SK-N-SH (cell line): ENCODE results near the gene DYNLRB1. TPM values are rescaled to one million over a fixed set of nuclear protein-coding genes. Genes with fewer than 3 reads are reported as not detected.

Experiments
- CTCF ChIA-PET: fragments of 300-600, 350-600 bp; formaldehyde crosslinking; extraction: SDS; loops from one replicate; lab custom pipeline; 2021; lab: Yijun Ruan, JAX
- POLR2A ChIA-PET: fragments of 350-600 bp; sonication (Branson Sonifier 250); formaldehyde crosslinking; extraction: SDS; loops from one replicate; lab custom pipeline; 2020; ENCODE audit warnings: antibody characterized with exemption, inconsistent platforms; lab: Yijun Ruan, JAX
- DNase-seq: peaks from one replicate; pipeline ENCODE4 v3.0.0; 2012
- H2AFZ ChIP-seq: fragments of 200-600 bp; sonication (generic); 2 replicates; pipeline ENCODE4 v1.8.1; 2016; ENCODE audit warnings: antibody characterized with exemption, mild to moderate bottlenecking, low read depth
- H3F3A ChIP-seq: fragments of 200-600 bp; sonication (generic); replicated peaks from 2 replicates; pipeline ENCODE3; 2016; ENCODE audit warnings: antibody characterized with exemption, mild to moderate bottlenecking; ENCODE audit not compliant: insufficient read depth
- H3K27ac ChIP-seq, 2 experiments: fragments of 200-500 bp in 1 of 2; fragments of 200-600 bp in 1 of 2; sonication (Bioruptor generic) in 1 of 2; sonication (generic), shearing (Covaris generic) in 1 of 2; 2 replicates each; pipeline versions ENCODE4 v1.5.1 to v1.6.1; 2014 to 2016; ENCODE audit warnings: low read depth in 2 of 2, inconsistent platforms in 1 of 2, low read length in 1 of 2, mild to moderate bottlenecking in 1 of 2, mixed read lengths in 1 of 2
- H3K27me3 ChIP-seq: fragments of 200-600 bp; sonication (generic), shearing (Covaris generic); 2 replicates; pipeline ENCODE4 v1.6.1; 2016; ENCODE audit warnings: mixed run types; ENCODE audit not compliant: insufficient read depth
- H3K36me3 ChIP-seq, 2 experiments: fragments of 200-500 bp in 1 of 2; fragments of 200-600 bp in 1 of 2; sonication (Bioruptor generic) in 1 of 2; sonication (generic) in 1 of 2; replicated peaks in 1 of 2; 2 replicates each; pipeline versions ENCODE3 to v1.5.1; 2014 to 2016; ENCODE audit warnings: low read length in 1 of 2, mild to moderate bottlenecking in 1 of 2; ENCODE audit not compliant: insufficient read depth in 2 of 2, control insufficient read depth in 1 of 2
- H3K4me1 ChIP-seq, 2 experiments: fragments of 200-500 bp in 1 of 2; fragments of 200-600 bp in 1 of 2; sonication (Bioruptor generic) in 1 of 2; sonication (generic), shearing (Covaris generic) in 1 of 2; 2 replicates each; pipeline versions ENCODE4 v1.5.1 to v1.6.1; 2014 to 2016; ENCODE audit warnings: low read depth in 1 of 2, low read length in 1 of 2, mixed run types in 1 of 2; ENCODE audit not compliant: insufficient read depth in 2 of 2, control insufficient read depth in 1 of 2
- H3K4me2 ChIP-seq: fragments of 200-600 bp; sonication (generic), shearing (Covaris generic); 2 replicates; pipeline ENCODE4 v1.6.1; 2017; ENCODE audit warnings: mixed run types
- H3K4me3 ChIP-seq, 2 experiments: fragments of 200-500 bp in 1 of 2; fragments of 200-600 bp in 1 of 2; sonication (Bioruptor generic) in 1 of 2; sonication (generic), shearing (Covaris generic) in 1 of 2; 2 replicates each; pipeline versions ENCODE4 v1.5.1 to v1.8.1; 2014 to 2016; ENCODE audit warnings: low read depth in 2 of 2, inconsistent platforms in 1 of 2, low read length in 1 of 2, mild to moderate bottlenecking in 1 of 2, mixed read lengths in 1 of 2, moderate library complexity in 1 of 2
- H3K79me2 ChIP-seq: fragments of 200-600 bp; sonication (generic); 2 replicates; pipeline ENCODE4 v1.8.1; 2017; ENCODE audit warnings: mild to moderate bottlenecking; ENCODE audit not compliant: insufficient read depth
- H3K9ac ChIP-seq: fragments of 200-600 bp; sonication (generic); 2 replicates; pipeline ENCODE4 v1.6.1; 2017; ENCODE audit warnings: mixed run types
- H3K9me2 ChIP-seq: fragments of 200-600 bp; sonication (generic); 2 replicates; pipeline ENCODE4 v1.6.1; 2017; ENCODE audit warnings: mixed run types
- H3K9me3 ChIP-seq: fragments of 200-600 bp; sonication (generic); 2 replicates; pipeline ENCODE4 v1.6.1; 2017; ENCODE audit warnings: mixed run types, mild to moderate bottlenecking, moderate library complexity
- H4K20me1 ChIP-seq: fragments of 200-600 bp; sonication (generic); 2 replicates; pipeline ENCODE4 v1.6.1; 2017; ENCODE audit warnings: mild to moderate bottlenecking, mixed run types; ENCODE audit not compliant: insufficient read depth
- CHD2 ChIP-seq: fragments of 150-350 bp; IDR thresholded peaks from 2 replicates; pipeline ENCODE4 v1.6.1; 2018; ENCODE audit warnings: low read length; ENCODE audit not compliant: partially characterized antibody
- ELF1 ChIP-seq: IDR thresholded peaks from 2 replicates; pipeline ENCODE4 v1.4.0; 2012
- EP300 ChIP-seq, 2 experiments: IDR thresholded peaks; 2 replicates each; pipeline versions ENCODE4 v1.4.0 to v1.6.1; 2012; ENCODE audit warnings: borderline replicate concordance in 1 of 2, low read depth in 1 of 2, low read length in 1 of 2
- EZH2phosphoT487 ChIP-seq: fragments of 200-600 bp; sonication (generic); IDR thresholded peaks from 2 replicates; pipeline ENCODE4 v1.6.1; 2017; ENCODE audit warnings: low read depth, mixed run types, mild to moderate bottlenecking, antibody characterized with exemption, moderate library complexity, borderline replicate concordance
- FOXJ3 ChIP-seq: sonication (generic); formaldehyde crosslinking; IDR thresholded peaks from 2 replicates; pipeline ENCODE4 v1.5.1; 2020; ENCODE audit warnings: mild to moderate bottlenecking, missing genetic modification reagents
- FOXM1 ChIP-seq: IDR thresholded peaks from 2 replicates; pipeline ENCODE4 v1.4.0; 2012; ENCODE audit warnings: low read depth, mild to moderate bottlenecking
- GABPA ChIP-seq: IDR thresholded peaks from 2 replicates; pipeline ENCODE4 v1.4.0; 2012; ENCODE audit warnings: low read depth, mild to moderate bottlenecking
- GATA2 ChIP-seq: sonication (generic); formaldehyde crosslinking; IDR thresholded peaks from 2 replicates; pipeline ENCODE4 v1.5.0; 2020; ENCODE audit warnings: mild to moderate bottlenecking, missing genetic modification reagents
- JUND ChIP-seq: IDR thresholded peaks from 2 replicates; pipeline ENCODE4 v1.4.0; 2012
- POLR2AphosphoS5 ChIP-seq: IDR thresholded peaks from 2 replicates; pipeline ENCODE4 v1.6.1; 2012; ENCODE audit warnings: low read depth, low read length
- RCOR1 ChIP-seq: fragments of 150-350 bp; IDR thresholded peaks from 2 replicates; pipeline ENCODE4 v1.6.1; 2017; ENCODE audit warnings: antibody characterized with exemption, low read length
- RXRA ChIP-seq: IDR thresholded peaks from 2 replicates; pipeline ENCODE4 v1.4.0; 2012; ENCODE audit warnings: low read depth, mild to moderate bottlenecking, borderline replicate concordance
- SIN3A ChIP-seq: IDR thresholded peaks from 2 replicates; pipeline ENCODE4 v1.6.1; 2012; ENCODE audit warnings: low read depth, mild to moderate bottlenecking, low read length, moderate library complexity, borderline replicate concordance
- SMC3 ChIP-seq: IDR thresholded peaks from 2 replicates; pipeline ENCODE4 v1.6.1; 2012; ENCODE audit warnings: low read depth, low read length, improper control_type of control experiment
- YY1 ChIP-seq: IDR thresholded peaks from 2 replicates; pipeline ENCODE4 v1.4.0; 2012; ENCODE audit warnings: low read depth, mild to moderate bottlenecking
- WGBS: methylation state at CpG from one replicate; pipeline ENCODE4 v1.1.6; 2017; ENCODE audit warnings: low lambda C conversion rate; 5-methylcytosine and 5-hydroxymethylcytosine counted together
- polyA plus RNA-seq, 3 experiments: library from polyadenylated mRNA; depleted of rRNA; stranded (reverse); fragments of >200 nt; gene quantifications; 2 replicates each; pipeline ENCODE4 v1.2.3, GENCODE V29; 2012
- TF ChIP-seq, protein P1 (sequence below): IDR thresholded peaks from 2 replicates; pipeline ENCODE4 v1.6.1; 2012; ENCODE audit warnings: mild to moderate bottlenecking, low read depth, low read length, moderate library complexity
- TF ChIP-seq, protein P2 (sequence below): fragments of 150-350 bp; IDR thresholded peaks from 2 replicates; pipeline ENCODE4 v1.6.1; 2017; ENCODE audit warnings: antibody characterized with exemption, low read length, low read depth, borderline replicate concordance
- TF ChIP-seq, protein P3 (sequence below): fragments of 150-350 bp; IDR thresholded peaks from 2 replicates; pipeline ENCODE4 v1.6.1; 2016; ENCODE audit warnings: mild to moderate bottlenecking, low read depth, low read length
- TF ChIP-seq, protein P4 (sequence below): IDR thresholded peaks from 2 replicates; pipeline ENCODE4 v1.4.0; 2012; ENCODE audit warnings: low read depth, borderline replicate concordance
- TF ChIP-seq, protein P5 (sequence below): IDR thresholded peaks from 2 replicates; pipeline ENCODE4; 2012

The DYNLRB1 gene
- polyA plus RNA-seq, 1 of the 3 experiments (the other 2 are of a cell fraction): 402 TPM

DNA sequence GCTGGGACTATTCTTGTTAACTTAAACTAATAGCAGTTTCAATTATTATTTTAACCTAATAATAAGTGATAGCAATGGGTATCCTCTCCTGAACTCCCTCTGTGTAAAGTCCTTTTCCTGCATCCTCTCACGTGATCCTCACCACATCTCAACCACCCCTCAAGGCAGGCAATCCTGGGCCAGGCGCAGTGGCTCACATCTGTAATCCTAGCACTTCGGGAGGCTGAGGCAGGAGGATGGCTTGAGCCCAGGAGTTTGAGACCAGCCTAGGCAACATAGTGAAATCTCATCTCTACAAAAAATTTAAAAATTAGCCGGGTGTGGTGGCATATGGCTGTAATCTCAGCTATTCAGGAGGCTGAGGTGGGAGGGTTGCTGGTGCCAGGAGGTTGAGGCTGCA, 66.0 kb downstream of the DYNLRB1 start:
- no peaks in the 10 kb centered on the region for H3F3A ChIP-seq
- 0 out of 2 replicates have a peak overlapping the region, but pooled peaks have one; percentile 1 for H3K9ac ChIP-seq
- H3K4me3 ChIP-seq: no peak overlapping the region
- ChIA-PET POLR2A (interaction anchor here (1.0 kb wide), 1 partner anchor 24 kb away, joined by 5 read pairs; the partner anchor contains the start of gene MAP1LC3A), CTCF (interaction anchor here (0.9 to 1.2 kb wide), 2 partner anchors 123 to 326 kb away, joined by 3 read pairs; no protein-coding TSS in a partner anchor)
- no peaks in the 10 kb centered on the region for H4K20me1 ChIP-seq
- 0 out of 2 replicates have a peak overlapping the region, but pooled peaks have one; percentile 63 for H2AFZ ChIP-seq
- H3K9me3 ChIP-seq: no peaks in the 10 kb centered on the region
- H3K9me2 ChIP-seq: no peaks in the 10 kb centered on the region
- no peaks in the 10 kb centered on the region for H3K27me3 ChIP-seq
- peak overlapping the region in 1 of 2 experiments; percentile 32; a peak in 2 of 4 replicates for H3K27ac ChIP-seq
- DNase-seq: no peak
- H3K4me2 ChIP-seq: no peak overlapping the region
- no peaks in the 10 kb centered on the region for H3K79me2 ChIP-seq
- H3K4me1 ChIP-seq: peaks cover 0 to 15% of the 10 kb centered on the region in 2 experiments; a peak in 3 of 4 replicates
- no peak for TF ChIP-seq EP300 (IDR thresholded peaks at IDR 0.05; ENCODE audit: borderline replicate concordance in 1 of 2, low read depth in 1 of 2, low read length in 1 of 2)
- TF ChIP-seq, protein P1, sequence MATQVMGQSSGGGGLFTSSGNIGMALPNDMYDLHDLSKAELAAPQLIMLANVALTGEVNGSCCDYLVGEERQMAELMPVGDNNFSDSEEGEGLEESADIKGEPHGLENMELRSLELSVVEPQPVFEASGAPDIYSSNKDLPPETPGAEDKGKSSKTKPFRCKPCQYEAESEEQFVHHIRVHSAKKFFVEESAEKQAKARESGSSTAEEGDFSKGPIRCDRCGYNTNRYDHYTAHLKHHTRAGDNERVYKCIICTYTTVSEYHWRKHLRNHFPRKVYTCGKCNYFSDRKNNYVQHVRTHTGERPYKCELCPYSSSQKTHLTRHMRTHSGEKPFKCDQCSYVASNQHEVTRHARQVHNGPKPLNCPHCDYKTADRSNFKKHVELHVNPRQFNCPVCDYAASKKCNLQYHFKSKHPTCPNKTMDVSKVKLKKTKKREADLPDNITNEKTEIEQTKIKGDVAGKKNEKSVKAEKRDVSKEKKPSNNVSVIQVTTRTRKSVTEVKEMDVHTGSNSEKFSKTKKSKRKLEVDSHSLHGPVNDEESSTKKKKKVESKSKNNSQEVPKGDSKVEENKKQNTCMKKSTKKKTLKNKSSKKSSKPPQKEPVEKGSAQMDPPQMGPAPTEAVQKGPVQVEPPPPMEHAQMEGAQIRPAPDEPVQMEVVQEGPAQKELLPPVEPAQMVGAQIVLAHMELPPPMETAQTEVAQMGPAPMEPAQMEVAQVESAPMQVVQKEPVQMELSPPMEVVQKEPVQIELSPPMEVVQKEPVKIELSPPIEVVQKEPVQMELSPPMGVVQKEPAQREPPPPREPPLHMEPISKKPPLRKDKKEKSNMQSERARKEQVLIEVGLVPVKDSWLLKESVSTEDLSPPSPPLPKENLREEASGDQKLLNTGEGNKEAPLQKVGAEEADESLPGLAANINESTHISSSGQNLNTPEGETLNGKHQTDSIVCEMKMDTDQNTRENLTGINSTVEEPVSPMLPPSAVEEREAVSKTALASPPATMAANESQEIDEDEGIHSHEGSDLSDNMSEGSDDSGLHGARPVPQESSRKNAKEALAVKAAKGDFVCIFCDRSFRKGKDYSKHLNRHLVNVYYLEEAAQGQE: no peak
- no peak for TF ChIP-seq GABPA
- TF ChIP-seq FOXJ3 (CRISPR knock-in tag): no peak
- no peak for TF ChIP-seq SIN3A
- TF ChIP-seq, protein P2, sequence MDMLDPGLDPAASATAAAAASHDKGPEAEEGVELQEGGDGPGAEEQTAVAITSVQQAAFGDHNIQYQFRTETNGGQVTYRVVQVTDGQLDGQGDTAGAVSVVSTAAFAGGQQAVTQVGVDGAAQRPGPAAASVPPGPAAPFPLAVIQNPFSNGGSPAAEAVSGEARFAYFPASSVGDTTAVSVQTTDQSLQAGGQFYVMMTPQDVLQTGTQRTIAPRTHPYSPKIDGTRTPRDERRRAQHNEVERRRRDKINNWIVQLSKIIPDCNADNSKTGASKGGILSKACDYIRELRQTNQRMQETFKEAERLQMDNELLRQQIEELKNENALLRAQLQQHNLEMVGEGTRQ: no peak
- TF ChIP-seq, protein P3, sequence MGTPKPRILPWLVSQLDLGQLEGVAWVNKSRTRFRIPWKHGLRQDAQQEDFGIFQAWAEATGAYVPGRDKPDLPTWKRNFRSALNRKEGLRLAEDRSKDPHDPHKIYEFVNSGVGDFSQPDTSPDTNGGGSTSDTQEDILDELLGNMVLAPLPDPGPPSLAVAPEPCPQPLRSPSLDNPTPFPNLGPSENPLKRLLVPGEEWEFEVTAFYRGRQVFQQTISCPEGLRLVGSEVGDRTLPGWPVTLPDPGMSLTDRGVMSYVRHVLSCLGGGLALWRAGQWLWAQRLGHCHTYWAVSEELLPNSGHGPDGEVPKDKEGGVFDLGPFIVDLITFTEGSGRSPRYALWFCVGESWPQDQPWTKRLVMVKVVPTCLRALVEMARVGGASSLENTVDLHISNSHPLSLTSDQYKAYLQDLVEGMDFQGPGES: no peak
- no peak for TF ChIP-seq ELF1
- no peak for TF ChIP-seq GATA2
- TF ChIP-seq YY1: no peak
- no peak for TF ChIP-seq RCOR1
- no peak for TF ChIP-seq POLR2AphosphoS5
- TF ChIP-seq CHD2: no peak
- TF ChIP-seq FOXM1: no peak
- TF ChIP-seq EZH2phosphoT487: no peak
- TF ChIP-seq RXRA: no peak
- TF ChIP-seq, protein P4, sequence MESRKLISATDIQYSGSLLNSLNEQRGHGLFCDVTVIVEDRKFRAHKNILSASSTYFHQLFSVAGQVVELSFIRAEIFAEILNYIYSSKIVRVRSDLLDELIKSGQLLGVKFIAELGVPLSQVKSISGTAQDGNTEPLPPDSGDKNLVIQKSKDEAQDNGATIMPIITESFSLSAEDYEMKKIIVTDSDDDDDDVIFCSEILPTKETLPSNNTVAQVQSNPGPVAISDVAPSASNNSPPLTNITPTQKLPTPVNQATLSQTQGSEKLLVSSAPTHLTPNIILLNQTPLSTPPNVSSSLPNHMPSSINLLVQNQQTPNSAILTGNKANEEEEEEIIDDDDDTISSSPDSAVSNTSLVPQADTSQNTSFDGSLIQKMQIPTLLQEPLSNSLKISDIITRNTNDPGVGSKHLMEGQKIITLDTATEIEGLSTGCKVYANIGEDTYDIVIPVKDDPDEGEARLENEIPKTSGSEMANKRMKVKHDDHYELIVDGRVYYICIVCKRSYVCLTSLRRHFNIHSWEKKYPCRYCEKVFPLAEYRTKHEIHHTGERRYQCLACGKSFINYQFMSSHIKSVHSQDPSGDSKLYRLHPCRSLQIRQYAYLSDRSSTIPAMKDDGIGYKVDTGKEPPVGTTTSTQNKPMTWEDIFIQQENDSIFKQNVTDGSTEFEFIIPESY: no peak
- TF ChIP-seq, protein P5, sequence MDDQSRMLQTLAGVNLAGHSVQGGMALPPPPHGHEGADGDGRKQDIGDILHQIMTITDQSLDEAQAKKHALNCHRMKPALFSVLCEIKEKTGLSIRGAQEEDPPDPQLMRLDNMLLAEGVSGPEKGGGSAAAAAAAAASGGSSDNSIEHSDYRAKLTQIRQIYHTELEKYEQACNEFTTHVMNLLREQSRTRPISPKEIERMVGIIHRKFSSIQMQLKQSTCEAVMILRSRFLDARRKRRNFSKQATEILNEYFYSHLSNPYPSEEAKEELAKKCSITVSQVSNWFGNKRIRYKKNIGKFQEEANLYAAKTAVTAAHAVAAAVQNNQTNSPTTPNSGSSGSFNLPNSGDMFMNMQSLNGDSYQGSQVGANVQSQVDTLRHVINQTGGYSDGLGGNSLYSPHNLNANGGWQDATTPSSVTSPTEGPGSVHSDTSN: no peak
- TF ChIP-seq SMC3: no peak
- no peak for TF ChIP-seq JUND
- WGBS: 94% methylated on average over 4 of the region's 4 CpGs
- H3K36me3 ChIP-seq: peaks cover 0 to 2% of the 10 kb centered on the region in 2 experiments
